Fibroblast of peridontal ligament (primary cell): ENCODE measurements around the gene DDI2.
A peak's percentile ranks its signal among the peaks of the same experiment; 100 is the strongest.

Experiments used
- DNase-seq: peaks from one replicate; pipeline ENCODE4 v3.0.0-alpha.2; 2010; ENCODE audit errors: extremely low read depth

The DDI2 gene

GRCh38 chr1:15605398-15606383, 11.6 kb upstream of the DDI2 start:
- no peak for DNase-seq

- DNase-seq, result no peak
These were observed 7.6 kb upstream of the DDI2 start for GRCh38 chr1:15609631-15610030.

- DNase-seq, result no peak
These were observed 7.1 kb upstream of the DDI2 start for GRCh38 chr1:15610167-15610566.

- no peak for DNase-seq
These were observed 685 bp upstream of the DDI2 start for GRCh38 chr1:15616373-15617172.

GRCh38 chr1:15618077-15618654, 908 bp downstream of the DDI2 start:
- DNase-seq, result no peak

- DNase-seq, result peak; percentile 92
These were observed 1.6 kb downstream of the DDI2 start for GRCh38 chr1:15618655-15619525.

- DNase-seq, result peak; percentile 25
These were observed 2.9 kb downstream of the DDI2 start for GRCh38 chr1:15620155-15620545.

GRCh38 chr1:15620902-15621682, 3.8 kb downstream of the DDI2 start:
- DNase-seq, result no peak

GRCh38 chr1:15621975-15622374, 4.7 kb downstream of the DDI2 start:
- no peak for DNase-seq

GRCh38 chr1:15622712-15623373, 5.6 kb downstream of the DDI2 start:
- no peak for DNase-seq

GRCh38 chr1:15623435-15623834, 6.2 kb downstream of the DDI2 start:
- no peak for DNase-seq

- no peak for DNase-seq
These were observed 7.0 kb downstream of the DDI2 start for GRCh38 chr1:15624133-15624714.

- DNase-seq, result no peak
These were observed 8.0 kb downstream of the DDI2 start for GRCh38 chr1:15625056-15625917.

GRCh38 chr1:15626269-15626950, 9.2 kb downstream of the DDI2 start:
- DNase-seq, result no peak

GRCh38 chr1:15627343-15627988, 10.2 kb downstream of the DDI2 start:
- peak; percentile 43 for DNase-seq

GRCh38 chr1:15628003-15628402, 10.7 kb downstream of the DDI2 start:
- no peak for DNase-seq

- no peak for DNase-seq
These were observed 16.6 kb downstream of the DDI2 start for GRCh38 chr1:15633756-15634420.
